EL (cell line): ENCODE results near the gene RPS6KA2.
"Not testable (repeated sequence)": the region's sequence is repeated elsewhere in the genome, so short reads cannot be mapped to it uniquely, and the experiment has no call there.

Experiments
- DNase-seq: peaks from one replicate; pipeline ENCODE4 v3.0.0-alpha.2; 2016

Gene RPS6KA2

GRCh38 chr6:166411721-166412151 is 215.3 kb downstream of the RPS6KA2 start:
- no peak for DNase-seq

- no peak for DNase-seq
Observed at GRCh38 chr6:166411271-166411670, 215.8 kb downstream of the RPS6KA2 start.

- DNase-seq, result no peak
Observed at GRCh38 chr6:166410426-166410935, 216.6 kb downstream of the RPS6KA2 start.

- DNase-seq, result no peak
Observed at GRCh38 chr6:166408936-166409755, 217.9 kb downstream of the RPS6KA2 start.

- DNase-seq, result no peak
Observed at GRCh38 chr6:166406197-166406596, 220.9 kb downstream of the RPS6KA2 start.

- DNase-seq, result no peak
Observed at GRCh38 chr6:166405386-166405785, 221.7 kb downstream of the RPS6KA2 start.

- DNase-seq, result peak; percentile 26
Observed at GRCh38 chr6:166402582-166403277, 224.3 kb downstream of the RPS6KA2 start.

GRCh38 chr6:166400649-166401250 is 226.3 kb downstream of the RPS6KA2 start:
- DNase-seq, result peak; percentile 59

GRCh38 chr6:166400181-166400580 is 226.9 kb downstream of the RPS6KA2 start:
- DNase-seq, result no peak

- no peak for DNase-seq
Observed at GRCh38 chr6:166398348-166398747, 228.7 kb downstream of the RPS6KA2 start.

GRCh38 chr6:166397849-166398248 is 229.2 kb downstream of the RPS6KA2 start:
- no peak for DNase-seq

- no peak for DNase-seq
Observed at GRCh38 chr6:166395778-166396177, 231.3 kb downstream of the RPS6KA2 start.

GRCh38 chr6:166395351-166395750 is 231.7 kb downstream of the RPS6KA2 start:
- DNase-seq, result no peak

GRCh38 chr6:166394036-166394892 is 232.8 kb downstream of the RPS6KA2 start:
- DNase-seq, result no peak

GRCh38 chr6:166393535-166393823 is 233.6 kb downstream of the RPS6KA2 start:
- DNase-seq, result no peak

- DNase-seq, result not testable (repeated sequence)
Observed at GRCh38 chr6:166392755-166393534, 234.1 kb downstream of the RPS6KA2 start.

- DNase-seq, result no peak
Observed at GRCh38 chr6:166389119-166389518, 237.9 kb downstream of the RPS6KA2 start.

GRCh38 chr6:166388290-166389004 is 238.6 kb downstream of the RPS6KA2 start:
- no peak for DNase-seq

GRCh38 chr6:166387642-166388289 is 239.3 kb downstream of the RPS6KA2 start:
- no peak for DNase-seq

- not testable (repeated sequence) for DNase-seq
Observed at GRCh38 chr6:166387098-166387497, 240.0 kb downstream of the RPS6KA2 start.

GRCh38 chr6:166386111-166386510 is 240.9 kb downstream of the RPS6KA2 start:
- no peak for DNase-seq
